Islet precursor cell (in vitro differentiated cells): ENCODE results near the gene CERS2.

Experiments
- DNase-seq: peaks from one replicate; pipeline ENCODE4 v3.0.0-alpha.2; 2018

CERS2 gene

GRCh38 chr1:150997126-150997872 lies 22.7 kb upstream of the CERS2 start:
- DNase-seq = no peak

DNA sequence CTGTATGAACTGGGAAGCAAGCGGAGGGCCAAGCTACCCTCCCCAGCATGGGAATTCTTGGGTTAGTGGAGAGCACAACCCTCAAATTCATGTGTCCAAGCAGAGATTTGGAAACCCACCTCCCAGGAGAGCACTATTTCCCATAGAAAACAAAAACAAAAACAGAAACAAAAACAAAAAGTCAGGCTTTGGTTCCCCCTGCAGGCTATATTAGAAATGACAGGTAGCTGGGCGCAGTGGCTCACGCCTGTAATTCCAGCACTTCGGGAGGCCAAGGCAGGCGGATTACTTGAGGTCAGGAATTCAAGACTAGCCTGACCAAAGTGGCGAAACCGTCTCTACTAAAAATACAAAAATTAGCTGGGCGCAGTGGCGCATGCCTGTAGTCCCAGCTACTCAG lies 21.3 kb upstream of the CERS2 start:
- peak; percentile 70 for DNase-seq

DNA sequence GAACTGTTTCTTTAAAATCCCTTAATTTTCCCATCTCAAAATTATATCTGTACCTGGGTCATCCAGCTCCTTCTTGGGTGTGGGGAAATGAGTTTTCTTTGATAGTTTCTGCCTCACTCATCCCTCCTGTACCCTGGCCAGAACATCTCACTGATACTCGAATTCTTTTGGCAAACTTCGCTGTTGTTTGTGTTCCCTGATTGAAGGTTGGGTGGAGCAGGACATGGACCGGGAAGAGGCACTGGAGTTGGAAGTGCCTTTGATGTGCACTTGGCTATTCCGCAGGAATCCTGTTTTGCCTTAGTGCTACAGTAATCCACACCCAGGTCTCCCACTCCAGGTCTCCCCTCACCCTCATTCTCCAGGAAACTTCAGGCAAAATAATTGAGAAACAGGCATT lies 20.8 kb upstream of the CERS2 start:
- no peak for DNase-seq

DNA sequence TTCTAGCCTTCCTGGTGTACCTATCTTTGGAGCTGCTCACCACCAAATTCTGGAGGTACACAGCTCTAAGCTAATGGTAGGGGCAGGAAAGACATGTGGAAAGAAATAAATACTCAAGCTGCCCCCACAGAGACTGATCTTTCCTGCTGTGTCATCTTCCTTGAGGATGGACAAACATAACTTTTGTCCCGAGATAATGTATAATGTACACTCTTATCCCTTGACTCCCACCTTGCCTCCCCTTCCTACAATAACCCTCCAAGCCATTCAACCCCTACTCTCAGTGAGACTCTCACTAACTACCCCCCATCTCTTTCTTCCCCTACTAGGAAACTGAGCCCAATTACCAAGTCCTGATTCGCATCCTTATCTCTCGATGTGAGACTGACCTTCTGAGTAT lies 19.6 kb upstream of the CERS2 start:
- no peak for DNase-seq

GRCh38 chr1:150992626-150993025 lies 18.0 kb upstream of the CERS2 start:
- DNase-seq = no peak

GRCh38 chr1:150987924-150988323 lies 13.3 kb upstream of the CERS2 start:
- no peak for DNase-seq

- peak; percentile 71 for DNase-seq
Observed at GRCh38 chr1:150985179-150985825, 10.7 kb upstream of the CERS2 start.

GRCh38 chr1:150981805-150982712 lies 7.4 kb upstream of the CERS2 start, which contains the start of gene ANXA9:
Gene ANXA9 (plus strand): TSS chr1:150982292. CDS start chr1:150983106, 814 bp downstream.
- DNase-seq = peak; percentile 76

DNA sequence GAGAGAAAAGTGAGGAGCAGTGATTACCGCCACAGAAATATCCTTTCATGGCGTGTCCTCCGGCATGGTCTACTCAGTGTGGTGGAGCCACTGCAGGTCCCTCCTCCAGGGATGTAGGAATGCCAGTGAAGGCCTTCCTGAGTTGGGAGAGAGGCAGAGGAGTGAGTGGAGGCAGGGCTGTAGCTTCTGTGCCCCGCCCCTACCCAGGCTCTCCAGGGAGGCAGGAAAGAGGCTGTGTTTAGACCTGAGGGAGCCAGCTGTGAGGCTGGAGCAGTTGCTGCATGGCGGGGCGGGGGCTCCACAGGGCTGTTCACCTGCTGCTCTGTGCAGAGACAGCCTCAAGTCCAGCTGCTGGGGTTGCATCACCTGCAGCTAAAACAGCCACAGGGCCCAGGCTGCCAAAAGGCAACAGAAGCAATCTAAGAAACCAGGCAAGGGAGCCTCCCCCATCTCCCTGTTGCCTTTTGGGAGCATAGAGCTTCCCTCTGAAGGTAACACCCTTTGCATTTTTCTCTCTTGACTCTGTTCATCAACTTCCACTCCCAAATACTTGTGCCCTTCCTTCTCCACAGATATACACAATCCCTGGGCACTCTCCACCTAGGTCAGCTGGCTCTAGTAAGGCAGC lies 6.7 kb upstream of the CERS2 start:
- peak; percentile 96 for DNase-seq

GRCh38 chr1:150979092-150980056 lies 4.7 kb upstream of the CERS2 start:
- DNase-seq = peak; percentile 90

GRCh38 chr1:150976879-150977694 lies 2.5 kb upstream of the CERS2 start:
- peak; percentile 87 for DNase-seq

DNA sequence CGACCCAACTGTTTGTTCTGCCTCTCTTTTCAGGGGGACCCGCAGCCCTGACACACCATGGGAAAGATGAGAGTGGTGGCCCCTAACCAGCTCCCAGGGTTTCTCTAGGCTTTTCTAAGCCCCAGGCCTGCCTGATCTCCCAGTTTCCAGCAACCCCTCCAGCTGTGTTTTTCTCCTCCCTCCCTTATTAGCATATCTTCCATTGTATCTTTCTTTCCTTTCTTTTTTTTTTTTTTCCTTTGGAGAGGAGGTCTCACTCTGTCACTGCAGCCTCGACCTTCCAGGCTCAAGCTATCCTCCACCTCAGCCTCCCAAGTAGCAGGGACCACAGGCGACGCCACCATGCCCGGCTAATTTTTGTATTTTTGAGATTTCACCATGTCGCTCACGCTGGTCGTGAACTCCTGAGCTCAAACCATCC lies 1.8 kb upstream of the CERS2 start:
- DNase-seq = no peak

- DNase-seq = peak; percentile 59
Observed at GRCh38 chr1:150973836-150974579, 627 bp downstream of the CERS2 start.

- no peak for DNase-seq
Observed at GRCh38 chr1:150973258-150973835, 1.3 kb downstream of the CERS2 start.

GRCh38 chr1:150972417-150972940 lies 2.2 kb downstream of the CERS2 start:
- no peak for DNase-seq

- peak; percentile 58 for DNase-seq
Observed at GRCh38 chr1:150971583-150972416, 2.8 kb downstream of the CERS2 start.

- peak; percentile 70 for DNase-seq
Observed at GRCh38 chr1:150970808-150971582, 3.6 kb downstream of the CERS2 start.

DNA sequence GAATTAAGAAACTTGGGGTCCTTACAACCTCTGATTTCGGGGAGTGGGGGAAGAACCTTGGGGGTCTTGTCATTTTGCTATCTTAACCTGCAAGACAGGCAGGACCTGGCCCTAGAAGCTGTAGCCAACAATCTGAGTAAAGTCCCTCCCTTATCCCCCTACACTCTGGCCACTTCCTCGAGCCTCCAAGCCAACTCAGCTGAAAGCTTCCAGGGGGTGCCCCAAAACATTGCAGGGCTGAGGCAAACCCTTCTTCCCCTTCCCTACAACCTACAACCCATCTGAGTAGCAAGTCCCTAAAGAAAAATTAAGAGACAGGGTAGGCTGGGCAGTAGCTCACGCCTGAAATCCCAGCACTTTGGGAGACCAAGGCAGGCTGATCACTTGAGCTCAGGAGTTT lies 5.0 kb downstream of the CERS2 start:
- DNase-seq = no peak
